ENCODE data around the gene GLTP. TPM values are rescaled to one million over a fixed set of nuclear protein-coding genes. Genes with fewer than 3 reads are reported as not detected.

Gene GLTP
- total and polyA plus RNA-seq, 4 donors, result 8.5 to 12.8 (median 8.7) TPM

DNA sequence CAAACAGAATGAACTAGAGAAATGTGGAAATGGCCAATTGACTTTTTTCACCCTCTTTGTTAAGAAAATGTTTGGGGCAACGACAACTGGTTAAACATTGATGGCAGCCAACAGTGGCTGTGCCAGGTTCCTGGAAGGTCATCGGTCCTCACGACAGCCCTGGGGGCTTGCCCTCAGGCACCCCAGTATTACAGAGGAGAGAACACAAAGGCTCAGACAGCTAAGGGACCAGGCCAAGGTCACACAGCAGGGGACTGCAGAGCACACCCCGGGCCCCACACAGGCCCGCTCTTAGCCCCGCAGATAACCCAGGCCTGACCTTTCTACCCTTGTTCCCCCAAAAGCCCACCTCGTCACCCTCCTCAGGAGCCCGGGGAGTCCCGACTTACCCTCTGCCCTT is 48.4 kb downstream of the GLTP start:
- TF ChIP-seq YY1 (IDR thresholded peaks at IDR 0.05), result peak; percentile 64
- peak; percentile 44 to 55 for TF ChIP-seq RXRA (IDR thresholded peaks at IDR 0.05)
- TF ChIP-seq, protein P1, sequence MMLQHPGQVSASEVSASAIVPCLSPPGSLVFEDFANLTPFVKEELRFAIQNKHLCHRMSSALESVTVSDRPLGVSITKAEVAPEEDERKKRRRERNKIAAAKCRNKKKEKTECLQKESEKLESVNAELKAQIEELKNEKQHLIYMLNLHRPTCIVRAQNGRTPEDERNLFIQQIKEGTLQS (IDR thresholded peaks at IDR 0.05), result no peak
- peak; percentile 28 to 71 for TF ChIP-seq HNF4A (conservative IDR thresholded peaks at IDR 0.05)
- no peak for DNase-seq (ENCODE audit: low spot score)
- Histone ChIP-seq H3K27ac (ENCODE audit: low read depth in 1 of 2, low read length in 2 of 2) (peak overlapping the region; percentile 5 to 48), H3K9me3 (ENCODE audit: control insufficient read depth in 4 of 4, low read length in 3 of 4) (no peaks in the 10 kb centered on the region), H3K27me3 (ENCODE audit: control insufficient read depth in 4 of 4, insufficient read depth in 4 of 4, low read length in 3 of 4) (no peaks in the 10 kb centered on the region), H3K9ac (ENCODE audit: low read depth in 1 of 2, low read length in 2 of 2) (no peak overlapping the region), H3K4me3 (ENCODE audit: low read depth in 1 of 3, low read length in 3 of 3) (peak overlapping the region in 2 of 3 donors; percentile 11 to 57), H3K4me1 (ENCODE audit: control insufficient read depth in 4 of 4, insufficient read depth in 4 of 4, low read length in 3 of 4) (peaks cover 8 to 43% (median 37%) of the 10 kb centered on the region in 4 donors), H3K36me3 (ENCODE audit: control insufficient read depth in 4 of 4, insufficient read depth in 3 of 4, low read depth in 1 of 4, low read length in 3 of 4) (no peaks in the 10 kb centered on the region)
- 40% methylated on average over 9 of the region's 9 CpGs for WGBS

DNA sequence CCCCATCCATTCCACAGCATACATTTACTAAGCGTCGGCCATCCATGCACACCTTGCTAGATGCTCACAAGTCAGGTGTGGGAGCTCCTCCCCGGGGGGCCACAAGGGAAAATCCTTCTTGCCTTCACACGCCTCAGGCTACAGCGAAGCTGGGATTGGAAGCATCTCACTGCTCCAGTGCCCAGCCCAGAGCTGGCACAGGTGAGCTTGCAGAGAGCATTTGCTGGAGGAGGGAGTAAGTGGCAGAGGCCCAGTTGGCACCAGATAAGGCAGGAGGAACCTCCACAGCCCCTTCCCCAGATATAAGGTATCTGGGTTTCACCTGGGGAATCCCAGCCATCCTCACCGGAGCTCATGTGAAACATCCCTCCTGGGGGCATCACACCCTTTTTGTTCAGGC is 49.0 kb downstream of the GLTP start:
- TF ChIP-seq FOXA2 (IDR thresholded peaks at IDR 0.05) (no peak), TAF1 (conservative IDR thresholded peaks at IDR 0.05) (no peak), NR2F2 (IDR thresholded peaks at IDR 0.05) (no peak), GABPA (IDR thresholded peaks at IDR 0.05 in 1 of 2, conservative IDR thresholded peaks at IDR 0.05 in 1 of 2) (no peak), RAD21 (IDR thresholded peaks at IDR 0.05) (no peak), ZBTB33 (IDR thresholded peaks at IDR 0.05) (no peak), SP1 (IDR thresholded peaks at IDR 0.05) (no peak), EGR1 (IDR thresholded peaks at IDR 0.05; ENCODE audit: low read depth in 2 of 2) (no peak), FOXA1 (IDR thresholded peaks at IDR 0.05) (no peak), JUND (IDR thresholded peaks at IDR 0.05) (no peak), CTCF (IDR thresholded peaks at IDR 0.05; ENCODE audit: low read depth, low read length, missing input control) (no peak), RXRA (IDR thresholded peaks at IDR 0.05) (no peak), REST (IDR thresholded peaks at IDR 0.05) (no peak), HNF4G (IDR thresholded peaks at IDR 0.05) (no peak), YY1 (IDR thresholded peaks at IDR 0.05) (no peak), HNF4A (conservative IDR thresholded peaks at IDR 0.05) (no peak), MAX (IDR thresholded peaks at IDR 0.05) (no peak)
- TF ChIP-seq, protein P1 (IDR thresholded peaks at IDR 0.05), result no peak
- H3K4me1 ChIP-seq (ENCODE audit: control insufficient read depth in 4 of 4, insufficient read depth in 4 of 4, low read length in 3 of 4), result peaks cover 8 to 43% (median 37%) of the 10 kb centered on the region in 4 donors
- H3K9ac ChIP-seq (ENCODE audit: low read depth in 1 of 2, low read length in 2 of 2), result no peak overlapping the region
- 58% methylated on average over 6 of the region's 6 CpGs for WGBS
- H3K4me3 ChIP-seq (ENCODE audit: low read depth in 1 of 3, low read length in 3 of 3), result no peak overlapping the region
- no peaks in the 10 kb centered on the region for H3K36me3 ChIP-seq (ENCODE audit: control insufficient read depth in 4 of 4, insufficient read depth in 3 of 4, low read depth in 1 of 4, low read length in 3 of 4)
- H3K27me3 ChIP-seq (ENCODE audit: control insufficient read depth in 4 of 4, insufficient read depth in 4 of 4, low read length in 3 of 4), result no peaks in the 10 kb centered on the region
- no peaks in the 10 kb centered on the region for H3K9me3 ChIP-seq (ENCODE audit: control insufficient read depth in 4 of 4, low read length in 3 of 4)
- DNase-seq (ENCODE audit: low spot score), result no peak
- peak overlapping the region; percentile 8 to 48 for H3K27ac ChIP-seq (ENCODE audit: low read depth in 1 of 2, low read length in 2 of 2)
